IMR-90 (cell line): Measurements from ENCODE around the gene NMRK1. TPM values are rescaled to one million over a fixed set of nuclear protein-coding genes. Genes with fewer than 3 reads are reported as not detected.

ENCODE experiments used
- ATAC-seq: fragments of 200-7000 bp; cut with Tn5 transposase; 2 replicates; pipeline ENCODE4 v1.9.1; 2020; ENCODE audit warnings: low read depth, mild to moderate bottlenecking, moderate library complexity
- BruUV-seq: library from RNA; stranded (reverse); fragments of 400-500 nt; replicated peaks from 2 replicates; lab custom pipeline; 2021; lab: Mats Ljungman, UMichigan
- CTCF ChIA-PET: fragments of 300-600 bp; formaldehyde crosslinking; extraction: SDS; loops from one replicate; lab custom pipeline; 2021; ENCODE audit warnings: antibody characterized with exemption; lab: Yijun Ruan, JAX
- POLR2A ChIA-PET: fragments of 300-600 bp; sonication (Branson Sonifier 250); formaldehyde crosslinking; loops from one replicate; lab custom pipeline; 2022; ENCODE audit warnings: antibody characterized with exemption; ENCODE audit not compliant: unreplicated experiment; lab: Charles Lee
- DNase-seq: peaks from one replicate; pipeline ENCODE4 v3.0.0; 2013
- H2AFZ ChIP-seq: replicated peaks from 2 replicates; pipeline ENCODE3; 2013; ENCODE audit warnings: low read length, mild to moderate bottlenecking; ENCODE audit not compliant: poor library complexity
- H2AK5ac ChIP-seq: 2 replicates; pipeline ENCODE4 v1.6.1; 2013; ENCODE audit warnings: low read depth, low read length, inconsistent platforms
- H2AK9ac ChIP-seq: replicated peaks from 2 replicates; pipeline ENCODE3; 2013; ENCODE audit warnings: mild to moderate bottlenecking, low read depth, low read length, moderate library complexity; ENCODE audit not compliant: poor library complexity
- H2BK120ac ChIP-seq: 2 replicates; pipeline ENCODE4 v1.6.1; 2013; ENCODE audit warnings: low read depth, low read length, inconsistent platforms
- H2BK15ac ChIP-seq: 3 replicates; pipeline ENCODE4 v1.6.1; 2013; ENCODE audit warnings: low read depth, low read length, inconsistent platforms
- H2BK20ac ChIP-seq: 2 replicates; pipeline ENCODE4 v1.6.1; 2013; ENCODE audit warnings: low read depth, mild to moderate bottlenecking, inconsistent platforms, low read length, moderate library complexity
- H2BK5ac ChIP-seq: 2 replicates; pipeline ENCODE4 v1.6.1; 2013; ENCODE audit warnings: mild to moderate bottlenecking, low read depth, low read length, inconsistent platforms; ENCODE audit not compliant: poor library complexity, severe bottlenecking
- H3K14ac ChIP-seq: replicated peaks from 2 replicates; pipeline ENCODE4 v1.6.1; 2013; ENCODE audit warnings: low read depth, low read length, inconsistent platforms
- H3K18ac ChIP-seq: 2 replicates; pipeline ENCODE4 v1.6.1; 2013; ENCODE audit warnings: low read depth, low read length, control low read depth
- H3K23ac ChIP-seq: 2 replicates; pipeline ENCODE4 v1.6.1; 2013; ENCODE audit warnings: low read depth, low read length, inconsistent platforms
- H3K27ac ChIP-seq: 2 replicates; pipeline ENCODE4 v1.5.1; 2013; ENCODE audit warnings: mild to moderate bottlenecking, control low read depth, low read length; ENCODE audit not compliant: insufficient read depth
- H3K27me3 ChIP-seq: 2 replicates; pipeline ENCODE4 v1.6.1; 2013; ENCODE audit warnings: low read length; ENCODE audit not compliant: control insufficient read depth, insufficient read depth
- H3K36me3 ChIP-seq: 2 replicates; pipeline ENCODE4 v1.6.1; 2013; ENCODE audit warnings: low read length, mixed read lengths; ENCODE audit not compliant: control insufficient read depth, insufficient read depth
- H3K4ac ChIP-seq: 2 replicates; pipeline ENCODE4 v1.6.1; 2013; ENCODE audit warnings: low read depth, low read length, inconsistent platforms
- H3K4me1 ChIP-seq: 2 replicates; pipeline ENCODE4 v1.6.1; 2013; ENCODE audit warnings: low read length, mixed read lengths; ENCODE audit not compliant: control insufficient read depth, insufficient read depth
- H3K4me2 ChIP-seq: 2 replicates; pipeline ENCODE4 v1.6.1; 2013; ENCODE audit warnings: low read depth, mild to moderate bottlenecking, control low read depth, low read length, moderate library complexity
- H3K4me3 ChIP-seq: 2 replicates; pipeline ENCODE4 v1.5.1; 2013; ENCODE audit warnings: low read depth, mild to moderate bottlenecking, control low read depth, low read length, moderate library complexity; ENCODE audit not compliant: insufficient read depth
- H3K56ac ChIP-seq: 2 replicates; pipeline ENCODE4 v1.6.1; 2013; ENCODE audit warnings: low read length, inconsistent platforms; ENCODE audit not compliant: insufficient read depth; ENCODE audit errors: extremely low read depth
- H3K79me1 ChIP-seq, 2 experiments: 2 replicates each; pipeline ENCODE4 v1.6.1; 2013; ENCODE audit warnings: low read length in 2 of 2, inconsistent platforms in 1 of 2, low read depth in 1 of 2
- H3K9ac ChIP-seq: 2 replicates; pipeline ENCODE4 v1.6.1; 2013; ENCODE audit warnings: low read depth, low read length, control low read depth
- H3K9me1 ChIP-seq: 2 replicates; pipeline ENCODE4 v1.6.1; 2013; ENCODE audit warnings: low read length, inconsistent platforms; ENCODE audit not compliant: insufficient read depth
- H3K9me3 ChIP-seq: 2 replicates; pipeline ENCODE4 v1.6.1; 2013; ENCODE audit warnings: low read length; ENCODE audit not compliant: control insufficient read depth, insufficient read depth
- H4K20me1 ChIP-seq: 2 replicates; pipeline ENCODE4 v1.6.1; 2013; ENCODE audit warnings: low read length, inconsistent platforms; ENCODE audit not compliant: insufficient read depth
- H4K5ac ChIP-seq: 2 replicates; pipeline ENCODE4 v1.6.1; 2013; ENCODE audit warnings: mild to moderate bottlenecking, low read depth, low read length, control low read depth
- H4K8ac ChIP-seq, 2 experiments: 2 replicates each; pipeline ENCODE4 v1.6.1; 2013; ENCODE audit warnings: low read depth in 2 of 2, low read length in 2 of 2, control low read depth in 1 of 2, inconsistent platforms in 1 of 2
- H4K91ac ChIP-seq: 2 replicates; pipeline ENCODE4 v1.6.1; 2013; ENCODE audit warnings: low read depth, low read length, inconsistent platforms; ENCODE audit not compliant: insufficient read depth
- CEBPB ChIP-seq: IDR thresholded peaks from 2 replicates; pipeline ENCODE4 v1.6.1; 2012; ENCODE audit warnings: low read depth, low read length, improper control_type of control experiment
- CHD1 ChIP-seq: IDR thresholded peaks from 2 replicates; pipeline ENCODE4 v1.6.1; 2012; ENCODE audit warnings: low read depth, low read length, improper control_type of control experiment
- FOS ChIP-seq: fragments of 150-350 bp; IDR thresholded peaks from 2 replicates; pipeline ENCODE4 v1.6.1; 2016; ENCODE audit warnings: low read depth, low read length
- MAFK ChIP-seq: IDR thresholded peaks from 2 replicates; pipeline ENCODE4 v1.6.1; 2012; ENCODE audit warnings: low read depth, low read length, improper control_type of control experiment
- MAZ ChIP-seq: IDR thresholded peaks from 2 replicates; pipeline ENCODE4 v1.6.1; 2012; ENCODE audit warnings: low read depth, mild to moderate bottlenecking, low read length, improper control_type of control experiment, moderate library complexity, borderline replicate concordance
- MXI1 ChIP-seq: IDR thresholded peaks from 2 replicates; pipeline ENCODE4 v1.6.1; 2012; ENCODE audit warnings: low read depth, mild to moderate bottlenecking, low read length, moderate library complexity, borderline replicate concordance
- POLR2A ChIP-seq: IDR thresholded peaks from 2 replicates; pipeline ENCODE4 v1.6.1; 2012; ENCODE audit warnings: mild to moderate bottlenecking, low read depth, low read length
- RAD21 ChIP-seq: IDR thresholded peaks from 2 replicates; pipeline ENCODE4 v1.6.1; 2012; ENCODE audit warnings: low read length, improper control_type of control experiment
- RFX5 ChIP-seq: IDR thresholded peaks from 2 replicates; pipeline ENCODE4 v1.8.0; 2012; ENCODE audit warnings: low read depth, mild to moderate bottlenecking, low read length, moderate library complexity
- SMC3 ChIP-seq: fragments of 150-350 bp; IDR thresholded peaks from 2 replicates; pipeline ENCODE4 v1.6.1; 2016; ENCODE audit warnings: low read depth, mild to moderate bottlenecking, antibody characterized with exemption, low read length, moderate library complexity
- WGBS, 2 experiments: methylation state at CpG; one replicate each; pipeline versions ENCODE4 v1.1.5 to v1.1.7; 2013; ENCODE audit warnings: missing lambda C conversion rate in 2 of 2; ENCODE audit not compliant: insufficient read length in 1 of 2; ENCODE audit errors: extremely low coverage in 2 of 2; 5-methylcytosine and 5-hydroxymethylcytosine counted together
- dilution Hi-C: fragments of 300-500 bp; cut with HindIII; formaldehyde crosslinking; loops from one replicate; pipeline ENCODE4 v1.14.3; 2018; ENCODE audit warnings: low sequenced_read_pairs; ENCODE audit not compliant: unreplicated experiment
- in situ Hi-C: fragments of 300-500 bp; cut with MboI; formaldehyde crosslinking; loops from 3 replicates; pipeline ENCODE4 v1.14.3; 2019; ENCODE audit warnings: low sequenced_read_pairs, inconsistent platforms, mixed read lengths
- intact Hi-C: fragments of 100-400 bp; cut with micrococcal nuclease; formaldehyde crosslinking; loops from 2 replicates; pipeline ENCODE4 v1.10.0; 2022
- polyA plus RNA-seq, 3 experiments: library from polyadenylated mRNA; depleted of rRNA; stranded (reverse); fragments of >200 nt; gene quantifications; 2 replicates each; pipeline ENCODE4 v1.2.3, GENCODE V29; 2012; ENCODE audit warnings: low replicate concordance in 1 of 3
- total RNA-seq: library from RNA; depleted of rRNA; stranded (reverse); fragments of >200 nt; gene quantifications from 2 replicates; pipeline ENCODE4 v1.2.3, GENCODE V29; 2012

Gene NMRK1
- total and polyA plus RNA-seq, 2 of the 4 experiments (the other 2 are of a cell fraction): 5.7 to 5.9 TPM

DNA sequence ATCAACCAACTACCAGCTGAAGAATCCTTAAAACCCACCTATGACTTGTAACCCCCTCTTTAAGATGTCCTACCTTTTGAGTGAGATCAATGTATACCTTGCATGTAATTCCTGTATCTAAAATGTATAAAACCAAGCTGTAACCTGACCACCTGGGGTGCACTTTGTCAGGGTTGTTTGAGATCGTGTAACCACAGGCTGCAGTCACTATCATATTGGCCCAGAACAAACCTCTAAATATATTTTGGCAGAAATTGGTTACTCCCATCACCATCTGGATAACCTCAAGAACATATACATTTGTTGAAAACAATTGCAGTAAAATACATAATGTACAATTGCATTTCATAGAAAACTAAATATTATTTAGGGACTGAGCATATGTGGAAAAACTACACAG is 68.3 kb downstream of the NMRK1 start:
- no peak for TF ChIP-seq FOS
- no peak for TF ChIP-seq MXI1
- TF ChIP-seq RFX5: no peak
- TF ChIP-seq MAFK: no peak
- TF ChIP-seq MAZ: no peak
- no peak for TF ChIP-seq POLR2A
- no peak for TF ChIP-seq CEBPB
- no peak for TF ChIP-seq SMC3
- no peak for TF ChIP-seq RAD21
- no peak for TF ChIP-seq CHD1
- intact Hi-C loops: no loop called here
- no peak overlapping the region for H3K4ac ChIP-seq
- ChIA-PET CTCF (interaction anchor here (1.2 kb wide), 1 partner anchor 276 kb away, joined by 8 read pairs; no protein-coding TSS in a partner anchor), POLR2A (no interaction called here)
- no peak overlapping the region for H4K5ac ChIP-seq
- H3K4me3 ChIP-seq: no peak overlapping the region
- no peak overlapping the region for H2BK120ac ChIP-seq
- no peaks in the 10 kb centered on the region for H3K9me1 ChIP-seq
- no peak overlapping the region for H4K8ac ChIP-seq
- H3K56ac ChIP-seq: no peak overlapping the region
- no peaks in the 10 kb centered on the region for H3K36me3 ChIP-seq
- no peaks in the 10 kb centered on the region for H3K9me3 ChIP-seq
- no peak overlapping the region for H2AK9ac ChIP-seq
- dilution Hi-C loops: no loop called here
- H2AK5ac ChIP-seq: no peak overlapping the region
- no peak overlapping the region for H2BK20ac ChIP-seq
- H3K79me1 ChIP-seq: peaks cover 27 to 32% of the 10 kb centered on the region in 2 experiments
- ATAC-seq: no peak
- no peak overlapping the region for H2BK15ac ChIP-seq
- H3K4me1 ChIP-seq: no peaks in the 10 kb centered on the region
- in situ Hi-C loops: loop anchor here (5.0 kb wide), 1 partner anchor 58 kb away; no protein-coding TSS in a partner anchor
- no peak overlapping the region for H3K14ac ChIP-seq
- DNase-seq: no peak
- no peak overlapping the region for H4K91ac ChIP-seq
- no TSS peak for BruUV-seq
- no peak overlapping the region for H3K23ac ChIP-seq
- no peak overlapping the region for H3K18ac ChIP-seq
- no peak overlapping the region for H3K4me2 ChIP-seq
- no peaks in the 10 kb centered on the region for H3K27me3 ChIP-seq
- no peak overlapping the region for H2AFZ ChIP-seq
- H3K27ac ChIP-seq: no peak overlapping the region
- no CpG with 5 or more reads among the region's 1 CpG for WGBS, 2 experiments
- no peak overlapping the region for H2BK5ac ChIP-seq
- H3K9ac ChIP-seq: no peak overlapping the region
- H4K20me1 ChIP-seq: no peaks in the 10 kb centered on the region
